ENCODE measurements around the gene ZNF750.

The ZNF750 gene

GRCh38 chr17:82803606-82804005 is 36.2 kb downstream of the ZNF750 start:
- Histone ChIP-seq H3K9ac (ENCODE audit: low read length) (no peak overlapping the region), H3K4me3 (ENCODE audit: low read depth, low read length) (no peak overlapping the region), H3K4ac (ENCODE audit: low read depth, low read length) (no peak overlapping the region), H4K91ac (ENCODE audit: low read depth, low read length) (no peak overlapping the region), H3K23ac (ENCODE audit: low read length) (no peak overlapping the region), H2BK5ac (ENCODE audit: low read depth, low read length, poor library complexity) (no peak overlapping the region), H3K14ac (ENCODE audit: low read length) (no peak overlapping the region), H2AK5ac (ENCODE audit: low read length) (no peak overlapping the region), H3K18ac (ENCODE audit: low read length) (no peak overlapping the region), H3K27ac (ENCODE audit: low read depth, low read length) (no peak overlapping the region), H2BK120ac (ENCODE audit: insufficient read depth, low read length, poor library complexity) (no peak overlapping the region), H3K79me2 (ENCODE audit: control insufficient read depth, insufficient read depth, low read length, poor library complexity) (peaks cover 1% of the 10 kb centered on the region), H3K27me3 (ENCODE audit: insufficient read depth, low read length) (no peaks in the 10 kb centered on the region), H4K12ac (ENCODE audit: low read depth, low read length) (no peak overlapping the region), H3K4me2 (ENCODE audit: low read length) (no peak overlapping the region), H2AFZ (ENCODE audit: insufficient read depth, low read length, poor library complexity) (no peak overlapping the region), H4K8ac (ENCODE audit: low read depth, low read length) (no peak overlapping the region), H3K9me3 (ENCODE audit: insufficient read depth, low read depth, low read length) (peaks cover 16% of the 10 kb centered on the region), H3K36me3 (ENCODE audit: control insufficient read depth in 1 of 2, insufficient read depth in 2 of 2, low read length in 2 of 2) (peaks cover 15 to 18% of the 10 kb centered on the region in 2 experiments), H2BK12ac (ENCODE audit: low read length) (no peak overlapping the region), H3K4me1 (ENCODE audit: control insufficient read depth in 1 of 2, insufficient read depth in 2 of 2, low read length in 2 of 2) (peaks cover 6 to 8% of the 10 kb centered on the region in 2 experiments), H3K79me1 (ENCODE audit: low read length) (no peaks in the 10 kb centered on the region)
- WGBS (ENCODE audit: extremely low coverage, insufficient coverage, insufficient read length) = no CpG with 5 or more reads among the region's 15 CpGs
- DNase-seq = no peak

DNA sequence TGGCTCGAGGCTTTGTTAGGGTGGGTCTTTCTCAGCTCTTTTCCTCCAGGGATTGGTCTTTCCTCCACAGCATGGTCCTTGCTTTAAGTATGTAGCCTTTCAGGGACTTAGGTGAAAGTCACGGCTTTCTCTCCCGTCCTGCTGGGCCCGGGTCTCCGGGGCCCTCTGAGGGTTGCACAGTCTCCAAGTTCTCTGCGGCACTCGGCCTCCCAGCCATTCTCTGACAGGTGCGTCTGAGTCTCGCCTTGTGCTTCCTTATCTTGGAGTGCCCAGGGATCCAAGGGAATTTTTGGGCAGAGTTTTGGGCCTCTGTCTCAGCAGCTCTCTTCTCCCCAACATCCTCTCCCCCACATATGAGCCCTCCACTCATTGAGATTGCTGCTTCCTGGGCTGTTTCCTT is 36.6 kb downstream of the ZNF750 start:
- Histone ChIP-seq H3K4ac (ENCODE audit: low read depth, low read length) (no peak overlapping the region), H2AK5ac (ENCODE audit: low read length) (no peak overlapping the region), H3K79me2 (ENCODE audit: control insufficient read depth, insufficient read depth, low read length, poor library complexity) (peaks cover 1% of the 10 kb centered on the region), H2BK5ac (ENCODE audit: low read depth, low read length, poor library complexity) (no peak overlapping the region), H3K23ac (ENCODE audit: low read length) (no peak overlapping the region), H3K18ac (ENCODE audit: low read length) (no peak overlapping the region), H3K4me1 (ENCODE audit: control insufficient read depth in 1 of 2, insufficient read depth in 2 of 2, low read length in 2 of 2) (peaks cover 6 to 8% of the 10 kb centered on the region in 2 experiments), H4K8ac (ENCODE audit: low read depth, low read length) (no peak overlapping the region), H3K9ac (ENCODE audit: low read length) (no peak overlapping the region), H3K79me1 (ENCODE audit: low read length) (no peaks in the 10 kb centered on the region), H3K14ac (ENCODE audit: low read length) (no peak overlapping the region), H3K27ac (ENCODE audit: low read depth, low read length) (no peak overlapping the region), H2BK12ac (ENCODE audit: low read length) (no peak overlapping the region), H4K12ac (ENCODE audit: low read depth, low read length) (no peak overlapping the region), H3K4me3 (ENCODE audit: low read depth, low read length) (no peak overlapping the region), H2BK120ac (ENCODE audit: insufficient read depth, low read length, poor library complexity) (no peak overlapping the region), H3K9me3 (ENCODE audit: insufficient read depth, low read depth, low read length) (peaks cover 16% of the 10 kb centered on the region), H3K36me3 (ENCODE audit: control insufficient read depth in 1 of 2, insufficient read depth in 2 of 2, low read length in 2 of 2) (peaks cover 18% of the 10 kb centered on the region in 2 experiments), H4K91ac (ENCODE audit: low read depth, low read length) (no peak overlapping the region), H3K4me2 (ENCODE audit: low read length) (no peak overlapping the region), H3K27me3 (ENCODE audit: insufficient read depth, low read length) (no peaks in the 10 kb centered on the region), H2AFZ (ENCODE audit: insufficient read depth, low read length, poor library complexity) (no peak overlapping the region)
- no CpG with 5 or more reads among the region's 9 CpGs for WGBS (ENCODE audit: extremely low coverage, insufficient coverage, insufficient read length)
- DNase-seq = no peak

GRCh38 chr17:82802075-82802780 is 37.6 kb downstream of the ZNF750 start:
- Histone ChIP-seq H3K4ac (ENCODE audit: low read depth, low read length) (no peak overlapping the region), H3K23ac (ENCODE audit: low read length) (no peak overlapping the region), H4K91ac (ENCODE audit: low read depth, low read length) (no peak overlapping the region), H2AFZ (ENCODE audit: insufficient read depth, low read length, poor library complexity) (no peak overlapping the region), H2BK5ac (ENCODE audit: low read depth, low read length, poor library complexity) (no peak overlapping the region), H3K4me3 (ENCODE audit: low read depth, low read length) (no peak overlapping the region), H3K27me3 (ENCODE audit: insufficient read depth, low read length) (no peaks in the 10 kb centered on the region), H3K14ac (ENCODE audit: low read length) (no peak overlapping the region), H2BK12ac (ENCODE audit: low read length) (no peak overlapping the region), H2AK5ac (ENCODE audit: low read length) (no peak overlapping the region), H3K36me3 (ENCODE audit: control insufficient read depth in 1 of 2, insufficient read depth in 2 of 2, low read length in 2 of 2) (peaks cover 11 to 14% of the 10 kb centered on the region in 2 experiments), H3K4me1 (ENCODE audit: control insufficient read depth in 1 of 2, insufficient read depth in 2 of 2, low read length in 2 of 2) (peaks cover 6 to 8% of the 10 kb centered on the region in 2 experiments), H3K79me2 (ENCODE audit: control insufficient read depth, insufficient read depth, low read length, poor library complexity) (no peaks in the 10 kb centered on the region), H4K8ac (ENCODE audit: low read depth, low read length) (no peak overlapping the region), H3K27ac (ENCODE audit: low read depth, low read length) (no peak overlapping the region), H3K18ac (ENCODE audit: low read length) (no peak overlapping the region), H2BK120ac (ENCODE audit: insufficient read depth, low read length, poor library complexity) (no peak overlapping the region), H3K79me1 (ENCODE audit: low read length) (no peaks in the 10 kb centered on the region), H4K12ac (ENCODE audit: low read depth, low read length) (no peak overlapping the region), H3K9ac (ENCODE audit: low read length) (no peak overlapping the region), H3K4me2 (ENCODE audit: low read length) (no peak overlapping the region), H3K9me3 (ENCODE audit: insufficient read depth, low read depth, low read length) (peaks cover 16% of the 10 kb centered on the region)
- WGBS (ENCODE audit: extremely low coverage, insufficient coverage, insufficient read length) = no CpG with 5 or more reads among the region's 17 CpGs
- no peak for DNase-seq

DNA sequence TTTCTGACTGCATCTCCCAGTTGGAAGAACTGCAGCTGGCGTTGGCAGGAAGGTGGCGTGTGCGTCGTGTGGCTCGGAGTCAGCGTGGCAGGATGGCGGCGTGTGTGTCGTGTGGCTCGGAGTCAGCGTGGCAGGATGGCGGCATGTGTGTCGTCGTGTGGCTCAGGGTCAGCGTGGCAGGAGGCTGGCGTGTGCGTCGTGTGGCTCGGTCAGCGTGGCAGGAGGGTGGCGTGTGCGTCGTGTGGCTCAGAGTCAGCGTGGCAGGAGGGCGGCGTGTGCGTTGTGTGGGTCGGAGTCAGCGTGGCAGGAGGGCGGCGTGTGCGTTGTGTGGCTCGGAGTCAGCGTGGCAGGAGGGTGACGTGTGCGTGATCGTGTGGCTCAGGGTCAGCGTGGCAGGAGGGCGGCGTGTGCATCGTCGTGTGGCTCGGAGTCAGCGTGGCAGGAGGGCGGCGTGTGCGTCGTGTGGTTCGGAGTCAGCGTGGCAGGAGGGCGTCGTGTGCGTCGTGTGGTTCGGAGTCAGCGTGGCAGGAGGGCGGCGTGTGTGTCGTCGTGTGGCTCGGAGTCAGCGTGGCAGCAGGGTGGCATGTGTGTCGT is 38.3 kb downstream of the ZNF750 start:
- H4K8ac ChIP-seq (ENCODE audit: low read depth, low read length) = no peak overlapping the region
- H4K12ac ChIP-seq (ENCODE audit: low read depth, low read length) = no peak overlapping the region
- no peak overlapping the region for H2BK120ac ChIP-seq (ENCODE audit: insufficient read depth, low read length, poor library complexity)
- no peaks in the 10 kb centered on the region for H3K4me1 ChIP-seq (ENCODE audit: control insufficient read depth in 1 of 2, insufficient read depth in 2 of 2, low read length in 2 of 2)
- peaks cover 16% of the 10 kb centered on the region for H3K9me3 ChIP-seq (ENCODE audit: insufficient read depth, low read depth, low read length)
- H3K27me3 ChIP-seq (ENCODE audit: insufficient read depth, low read length) = no peaks in the 10 kb centered on the region
- H3K4ac ChIP-seq (ENCODE audit: low read depth, low read length) = no peak overlapping the region
- H3K14ac ChIP-seq (ENCODE audit: low read length) = no peak overlapping the region
- H3K23ac ChIP-seq (ENCODE audit: low read length) = no peak overlapping the region
- no peak overlapping the region for H3K27ac ChIP-seq (ENCODE audit: low read depth, low read length)
- H2BK12ac ChIP-seq (ENCODE audit: low read length) = no peak overlapping the region
- H3K9ac ChIP-seq (ENCODE audit: low read length) = no peak overlapping the region
- peak overlapping the region; percentile 53 for H3K4me3 ChIP-seq (ENCODE audit: low read depth, low read length)
- H3K4me2 ChIP-seq (ENCODE audit: low read length) = no peak overlapping the region
- H3K79me1 ChIP-seq (ENCODE audit: low read length) = no peaks in the 10 kb centered on the region
- no peak overlapping the region for H2AFZ ChIP-seq (ENCODE audit: insufficient read depth, low read length, poor library complexity)
- whole genome bisulfite sequencing (ENCODE audit: extremely low coverage, insufficient coverage, insufficient read length) = no CpG with 5 or more reads among the region's 63 CpGs
- no peak overlapping the region for H2BK5ac ChIP-seq (ENCODE audit: low read depth, low read length, poor library complexity)
- H3K18ac ChIP-seq (ENCODE audit: low read length) = no peak overlapping the region
- no peak for DNase-seq
- no peaks in the 10 kb centered on the region for H3K79me2 ChIP-seq (ENCODE audit: control insufficient read depth, insufficient read depth, low read length, poor library complexity)
- peaks cover 13 to 14% of the 10 kb centered on the region in 2 experiments for H3K36me3 ChIP-seq (ENCODE audit: control insufficient read depth in 1 of 2, insufficient read depth in 2 of 2, low read length in 2 of 2)
- no peak overlapping the region for H4K91ac ChIP-seq (ENCODE audit: low read depth, low read length)
- no peak overlapping the region for H2AK5ac ChIP-seq (ENCODE audit: low read length)
